Measurements from ENCODE around the gene ANKRD24. TPM values are rescaled to one million over a fixed set of nuclear protein-coding genes. Genes with fewer than 3 reads are reported as not detected.
"Not testable (repeated sequence)": the region's sequence is repeated elsewhere in the genome, so short reads cannot be mapped to it uniquely, and the experiment has no call there.

The ANKRD24 gene
- total RNA-seq, 1 experiment from 2014 or later, result 0.71 TPM

- Histone ChIP-seq H3K4me3 (ENCODE audit: low read length) (no peak overlapping the region), H3K9me2 (replicated peaks; ENCODE audit: insufficient read depth, low read length) (no peaks in the 10 kb centered on the region), H3K79me2 (ENCODE audit: low read length) (no peaks in the 10 kb centered on the region), H2AFZ (ENCODE audit: low read length) (no peak overlapping the region), H3K9ac (ENCODE audit: low read length) (no peak overlapping the region), H4K20me1 (ENCODE audit: insufficient read depth, low read depth, low read length) (no peaks in the 10 kb centered on the region), H3K27ac (ENCODE audit: low read length) (no peak overlapping the region), H3K9me3 (ENCODE audit: low read length) (no peaks in the 10 kb centered on the region), H3K4me2 (ENCODE audit: low read depth, low read length, poor library complexity, severe bottlenecking) (no peak overlapping the region), H3K4me1 (ENCODE audit: low read length) (no peaks in the 10 kb centered on the region), H3K27me3 (ENCODE audit: low read length) (no peaks in the 10 kb centered on the region), H3K36me3 (ENCODE audit: insufficient read depth, low read length) (no peaks in the 10 kb centered on the region)
- no peak for DNase-seq
These were observed 85.7 kb downstream of the ANKRD24 start for GRCh38 chr19:4267901-4268815.

DNA sequence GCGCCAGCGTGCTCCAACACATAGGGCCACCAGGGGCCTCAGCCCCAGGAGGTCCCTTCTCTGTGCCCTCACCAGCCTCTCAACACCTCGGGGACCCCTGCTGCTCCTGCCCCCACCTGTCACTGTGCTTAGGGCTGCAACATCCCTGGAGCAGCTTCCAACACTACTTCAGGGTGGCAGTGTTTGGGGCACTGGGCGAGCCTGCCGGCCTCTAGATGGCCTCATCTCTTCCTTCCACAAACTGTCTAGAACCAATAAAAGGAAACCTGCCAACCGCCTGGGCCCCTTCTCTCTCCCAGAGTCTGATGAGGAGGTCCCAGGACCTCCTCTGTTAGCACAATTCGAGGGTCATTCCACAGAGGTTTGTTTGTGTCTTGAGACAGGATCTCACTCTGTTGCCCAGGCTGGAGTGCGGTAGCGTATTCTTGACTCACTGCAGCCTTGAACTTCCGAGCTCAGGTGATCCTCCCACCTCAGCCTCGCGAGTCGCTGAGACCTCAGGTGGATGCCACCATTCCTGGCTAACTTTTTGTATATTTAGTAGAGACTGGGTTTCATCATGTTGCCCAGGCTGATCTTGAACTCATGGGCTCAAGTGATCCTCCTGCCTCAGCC lies 86.4 kb downstream of the ANKRD24 start:
- no peaks in the 10 kb centered on the region for H3K27me3 ChIP-seq (ENCODE audit: low read length)
- H3K4me1 ChIP-seq (ENCODE audit: low read length), result no peaks in the 10 kb centered on the region
- H3K4me2 ChIP-seq (ENCODE audit: low read depth, low read length, poor library complexity, severe bottlenecking), result no peak overlapping the region
- no peaks in the 10 kb centered on the region for H3K36me3 ChIP-seq (ENCODE audit: insufficient read depth, low read length)
- no peaks in the 10 kb centered on the region for H3K79me2 ChIP-seq (ENCODE audit: low read length)
- no peak overlapping the region for H3K4me3 ChIP-seq (ENCODE audit: low read length)
- no peak overlapping the region for H3K27ac ChIP-seq (ENCODE audit: low read length)
- no peaks in the 10 kb centered on the region for H4K20me1 ChIP-seq (ENCODE audit: insufficient read depth, low read depth, low read length)
- H3K9ac ChIP-seq (ENCODE audit: low read length), result no peak overlapping the region
- H2AFZ ChIP-seq (ENCODE audit: low read length), result no peak overlapping the region
- peak; percentile 31 for DNase-seq
- no peaks in the 10 kb centered on the region for H3K9me2 ChIP-seq (replicated peaks; ENCODE audit: insufficient read depth, low read length)
- no peaks in the 10 kb centered on the region for H3K9me3 ChIP-seq (ENCODE audit: low read length)

DNA sequence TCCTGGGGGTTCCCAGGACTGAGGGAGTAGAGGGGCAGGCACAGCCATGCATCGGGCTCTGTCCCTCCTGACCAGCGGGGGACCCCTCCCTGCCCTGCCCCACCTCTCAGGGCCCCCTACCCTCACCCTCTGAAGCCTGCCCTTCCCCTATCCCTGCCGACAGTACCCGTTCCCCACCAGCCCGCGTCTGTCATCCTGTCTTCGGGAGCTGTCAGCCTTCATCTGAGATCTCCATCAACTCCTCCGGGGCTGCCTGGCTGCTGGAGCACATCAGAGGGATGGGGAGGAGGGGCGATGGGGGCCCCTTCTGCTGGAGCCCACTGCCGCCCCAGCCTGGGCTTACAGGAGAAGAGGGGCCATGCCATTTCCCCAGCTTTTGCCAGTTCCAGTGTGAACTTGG lies 90.4 kb downstream of the ANKRD24 start:
- peak; percentile 6 for DNase-seq

GRCh38 chr19:4274321-4274686 lies 91.8 kb downstream of the ANKRD24 start:
- not testable (repeated sequence) for H3K27me3 ChIP-seq (ENCODE audit: low read length); H3K9ac ChIP-seq (ENCODE audit: low read length); H3K27ac ChIP-seq (ENCODE audit: low read length); H4K20me1 ChIP-seq (ENCODE audit: insufficient read depth, low read depth, low read length); DNase-seq; H3K36me3 ChIP-seq (ENCODE audit: insufficient read depth, low read length); H2AFZ ChIP-seq (ENCODE audit: low read length); H3K9me3 ChIP-seq (ENCODE audit: low read length); H3K9me2 ChIP-seq (replicated peaks; ENCODE audit: insufficient read depth, low read length); H3K79me2 ChIP-seq (ENCODE audit: low read length); H3K4me3 ChIP-seq (ENCODE audit: low read length); H3K4me1 ChIP-seq (ENCODE audit: low read length); H3K4me2 ChIP-seq (ENCODE audit: low read depth, low read length, poor library complexity, severe bottlenecking)

More for the DNA sequence above, 90.4 kb downstream of the ANKRD24 start:
- no peak overlapping the region for H2AFZ ChIP-seq (ENCODE audit: low read length)
- H3K9me3 ChIP-seq (ENCODE audit: low read length), result no peaks in the 10 kb centered on the region
- no peaks in the 10 kb centered on the region for H3K79me2 ChIP-seq (ENCODE audit: low read length)
- no peak overlapping the region for H3K4me2 ChIP-seq (ENCODE audit: low read depth, low read length, poor library complexity, severe bottlenecking)
- H3K27me3 ChIP-seq (ENCODE audit: low read length), result no peaks in the 10 kb centered on the region
- H3K4me1 ChIP-seq (ENCODE audit: low read length), result no peaks in the 10 kb centered on the region
- H3K36me3 ChIP-seq (ENCODE audit: insufficient read depth, low read length), result no peaks in the 10 kb centered on the region
- no peaks in the 10 kb centered on the region for H3K9me2 ChIP-seq (replicated peaks; ENCODE audit: insufficient read depth, low read length)
- H3K9ac ChIP-seq (ENCODE audit: low read length), result no peak overlapping the region
- no peaks in the 10 kb centered on the region for H4K20me1 ChIP-seq (ENCODE audit: insufficient read depth, low read depth, low read length)
- H3K4me3 ChIP-seq (ENCODE audit: low read length), result no peak overlapping the region
- H3K27ac ChIP-seq (ENCODE audit: low read length), result no peak overlapping the region

Other genes with a start within 250 kb of the ANKRD24 start
- not detected in 2 replicates for gene NMRK2, start 249.6 kb upstream of the ANKRD24 start, total RNA-seq (2014; rRNA removed; shearing (Covaris generic); ENCODE audit: low replicate concordance)
- 17.2 and 52.5 TPM in 2 replicates for gene DAPK3, start 211.6 kb upstream of the ANKRD24 start, total RNA-seq (2014; rRNA removed; shearing (Covaris generic); ENCODE audit: low replicate concordance)
- 1,644 and 3,073 TPM in 2 replicates for gene EEF2, start 197.2 kb upstream of the ANKRD24 start, total RNA-seq (2014; rRNA removed; shearing (Covaris generic); ENCODE audit: low replicate concordance)
- gene PIAS4, start 175.0 kb upstream of the ANKRD24 start, total RNA-seq (2014; rRNA removed; shearing (Covaris generic); ENCODE audit: low replicate concordance), result 17.3 and 55.1 TPM in 2 replicates
- 7.2 and 29.3 TPM in 2 replicates for gene ZBTB7A, start 115.8 kb upstream of the ANKRD24 start, total RNA-seq (2014; rRNA removed; shearing (Covaris generic); ENCODE audit: low replicate concordance)
- 106 and 270 TPM in 2 replicates for gene MAP2K2, start 58.6 kb upstream of the ANKRD24 start, total RNA-seq (2014; rRNA removed; shearing (Covaris generic); ENCODE audit: low replicate concordance)
- gene CREB3L3, start 29.1 kb upstream of the ANKRD24 start, total RNA-seq (2014; rRNA removed; shearing (Covaris generic); ENCODE audit: low replicate concordance), result not detected in 2 replicates
- gene SIRT6, start 126 bp upstream of the ANKRD24 start, total RNA-seq (2014; rRNA removed; shearing (Covaris generic); ENCODE audit: low replicate concordance), result 23.0 and 40.3 TPM in 2 replicates
- gene EBI3, start 46.8 kb downstream of the ANKRD24 start, total RNA-seq (2014; rRNA removed; shearing (Covaris generic); ENCODE audit: low replicate concordance), result not detected in 2 replicates
- 5.6 and 16.7 TPM in 2 replicates for gene YJU2, start 64.4 kb downstream of the ANKRD24 start, total RNA-seq (2014; rRNA removed; shearing (Covaris generic); ENCODE audit: low replicate concordance)
- gene SHD, start 96.6 kb downstream of the ANKRD24 start, total RNA-seq (2014; rRNA removed; shearing (Covaris generic); ENCODE audit: low replicate concordance), result 0.61 TPM in 1 of 2 replicates, not detected in the other
- gene TMIGD2, start 119.7 kb downstream of the ANKRD24 start, total RNA-seq (2014; rRNA removed; shearing (Covaris generic); ENCODE audit: low replicate concordance), result not detected in 2 replicates
- gene FSD1, start 121.9 kb downstream of the ANKRD24 start, total RNA-seq (2014; rRNA removed; shearing (Covaris generic); ENCODE audit: low replicate concordance), result not detected in 2 replicates
- 0.43 and 0.86 TPM in 2 replicates for gene STAP2, start 156.1 kb downstream of the ANKRD24 start, total RNA-seq (2014; rRNA removed; shearing (Covaris generic); ENCODE audit: low replicate concordance)
- gene MPND, start 160.9 kb downstream of the ANKRD24 start, total RNA-seq (2014; rRNA removed; shearing (Covaris generic); ENCODE audit: low replicate concordance), result 5.3 and 9.5 TPM in 2 replicates
- gene SH3GL1, start 217.9 kb downstream of the ANKRD24 start, total RNA-seq (2014; rRNA removed; shearing (Covaris generic); ENCODE audit: low replicate concordance), result 12.8 and 13.4 TPM in 2 replicates
- 7.8 and 50.7 TPM in 2 replicates for gene CHAF1A, start 220.0 kb downstream of the ANKRD24 start, total RNA-seq (2014; rRNA removed; shearing (Covaris generic); ENCODE audit: low replicate concordance)

All from Karpas-422 (cell line).